Thyroid gland (tissue), 4 donors: ENCODE measurements around the gene CDC14A.

Experiments
- CTCF ChIP-seq, 6 experiments: fragments of 200-600 bp in 3 of 6; fragments of 450-650 bp in 3 of 6; sonication (generic) in 3 of 6; IDR thresholded peaks; one replicate each; pipeline ENCODE4 v1.5.1; 2016 to 2019; ENCODE audit warnings: antibody characterized with exemption in 6 of 6, mild to moderate bottlenecking in 2 of 6, inconsistent platforms in 1 of 6, moderate library complexity in 1 of 6
- POLR2A ChIP-seq, 2 donors: fragments of 450-650 bp; IDR thresholded peaks; one replicate each; pipeline ENCODE4 v1.6.1; 2017; ENCODE audit warnings: antibody characterized with exemption in 2 of 2, mild to moderate bottlenecking in 2 of 2, moderate library complexity in 1 of 2

- TF ChIP-seq CTCF (IDR thresholded peaks at IDR 0.05) = no peak
- TF ChIP-seq POLR2A (IDR thresholded peaks at IDR 0.05) = no peak
Measured at GRCh38 chr1:100557606-100557953, 205.3 kb downstream of the CDC14A start.
